Left hindlimb (tissue), 1 donor: ENCODE data around the gene ANAPC15.

Experiments used
- DNase-seq: peaks from one replicate; pipeline ENCODE4 v3.0.0-alpha.2; 2018

The ANAPC15 gene

DNA sequence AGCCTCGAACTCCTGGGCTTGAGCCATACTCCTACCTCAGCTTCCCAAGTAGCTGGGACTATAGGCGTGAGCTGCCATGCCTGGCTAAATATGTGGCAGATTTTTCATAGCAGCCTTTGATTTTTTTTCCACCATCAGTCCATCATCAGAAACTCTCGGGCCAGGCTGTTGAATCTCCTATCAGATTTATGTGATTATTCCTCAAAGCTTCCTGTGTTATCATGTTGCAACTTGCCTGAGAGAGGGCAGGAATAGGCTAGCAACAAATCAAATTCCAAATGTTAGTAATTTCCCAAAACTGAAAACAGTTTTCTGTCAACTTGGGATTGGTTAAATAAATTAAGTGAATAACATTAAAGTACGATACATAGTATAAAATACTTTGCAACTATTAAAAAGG, 28.4 kb downstream of the ANAPC15 start:
- DNase-seq: no peak

DNA sequence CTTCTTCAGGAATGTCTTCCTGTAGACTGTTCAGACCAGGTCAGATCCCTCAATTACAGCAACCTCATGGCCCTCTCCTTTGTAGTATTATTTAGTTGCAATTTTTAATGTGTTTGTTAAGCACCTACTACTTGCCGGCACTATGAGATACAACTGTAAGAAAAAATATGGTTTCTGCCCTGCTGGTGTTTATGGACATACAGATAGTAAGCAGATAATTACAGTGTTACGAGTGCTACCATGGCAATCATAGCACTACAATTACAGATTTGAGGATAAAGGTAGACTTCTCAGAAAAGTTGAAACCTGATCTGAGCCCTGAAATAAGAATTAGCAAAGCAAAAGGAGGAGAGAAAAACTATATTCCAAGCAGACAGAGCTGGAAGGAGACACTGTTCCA, 29.1 kb downstream of the ANAPC15 start:
- no peak for DNase-seq

DNA sequence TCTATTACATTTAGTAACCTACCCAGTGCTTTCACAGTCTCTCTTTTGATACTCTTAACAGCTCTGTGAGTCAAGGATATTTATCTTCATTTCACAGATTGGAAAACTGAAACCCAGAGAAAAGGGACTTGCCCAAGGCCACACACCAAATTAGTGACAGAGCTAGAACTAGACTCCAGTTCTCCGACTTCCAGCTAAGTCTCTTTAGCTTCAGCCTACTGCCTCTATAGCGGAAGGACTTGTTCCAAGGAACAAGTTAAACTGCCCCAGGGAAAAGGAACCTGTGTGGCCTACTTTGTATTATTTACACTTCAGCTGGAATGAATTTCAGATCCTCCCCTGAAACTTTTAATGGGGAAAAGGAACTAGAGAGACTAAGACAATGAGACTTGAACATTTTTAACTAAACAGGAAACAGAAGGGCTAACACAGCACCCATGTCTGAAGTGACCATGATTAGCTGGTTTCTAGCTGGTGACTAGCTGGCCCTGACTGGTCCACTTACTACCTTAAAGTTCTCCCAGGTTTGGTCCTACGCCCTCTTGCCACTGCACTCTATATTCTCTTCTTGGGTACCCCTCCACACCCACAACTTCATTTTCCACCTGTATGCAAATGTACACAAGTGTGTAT, 30.6 kb downstream of the ANAPC15 start:
- DNase-seq: no peak

DNA sequence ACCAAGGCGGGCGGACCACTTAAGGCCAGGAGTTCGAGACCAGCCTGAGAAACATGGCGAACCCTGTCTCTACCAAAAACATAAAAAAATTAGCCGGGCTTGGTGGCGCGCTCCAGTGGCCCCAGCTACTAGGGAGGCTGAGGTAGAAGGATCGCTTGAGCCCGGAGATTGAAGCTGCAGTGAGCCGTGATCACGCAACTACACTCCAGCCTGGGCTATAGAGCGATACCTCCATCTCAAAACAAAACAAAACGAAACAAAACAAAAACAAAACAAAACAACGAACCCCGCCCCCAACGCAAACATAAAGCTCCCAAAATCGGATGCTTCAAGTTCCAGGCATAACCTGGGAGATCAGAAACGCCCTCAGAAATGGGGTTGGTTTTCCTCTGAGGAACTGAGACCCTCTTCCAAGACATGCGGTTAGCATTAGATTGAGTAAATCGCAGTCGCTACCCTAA, 31.3 kb downstream of the ANAPC15 start:
- no peak for DNase-seq

DNA sequence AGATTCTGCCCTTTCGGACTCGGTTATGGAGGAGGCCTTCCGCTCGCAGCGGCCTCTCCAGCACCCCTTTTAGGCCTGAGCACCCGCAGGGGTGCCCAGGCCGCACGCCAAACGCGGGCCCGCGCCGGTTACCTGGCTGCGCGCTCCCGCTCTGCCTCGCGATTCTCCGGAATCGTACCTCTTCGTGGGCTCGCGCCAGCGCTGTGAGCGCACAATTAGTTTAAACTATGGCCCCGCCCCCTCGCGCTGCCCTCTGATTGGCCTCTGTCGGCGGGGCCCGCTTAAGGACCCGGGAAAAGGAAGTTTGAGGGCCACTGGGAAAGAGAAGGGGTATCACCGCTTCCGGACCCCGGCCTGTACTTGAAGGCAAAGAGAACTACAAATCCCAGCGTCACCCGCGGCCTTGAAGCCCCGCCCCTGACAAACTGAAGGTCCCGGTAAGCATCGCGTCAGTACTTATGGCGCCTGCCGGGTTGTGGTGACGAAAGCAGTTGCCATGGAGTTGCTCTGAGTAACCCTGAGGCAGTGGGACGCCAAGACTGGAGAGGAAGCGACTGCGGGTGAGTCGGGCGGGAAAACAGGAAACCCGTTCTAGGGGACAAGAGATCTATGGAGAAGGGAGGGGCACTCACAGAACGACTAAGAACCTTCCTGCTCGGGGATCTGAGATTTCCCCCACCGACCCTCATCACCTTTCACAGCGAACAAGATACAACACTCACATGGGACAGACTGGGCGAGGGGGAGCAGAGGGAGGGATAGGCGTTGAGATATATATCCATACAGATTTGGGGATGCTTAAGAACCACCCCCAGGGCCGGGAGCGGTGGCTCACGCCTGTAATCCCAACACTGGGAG, 31.9 kb downstream of the ANAPC15 start, which contains the start of the genes LRRC51 and NUMA1:
Gene LRRC51, plus strand, starts transcription at position 525 of the 858 bp plus-strand sequence. CDS start 8,234 bp downstream, outside the sequence.
Gene NUMA1, minus strand, starts transcription at position 217 of the 858 bp plus-strand sequence. CDS start 44,599 bp downstream, outside the sequence.
- DNase-seq: peak; percentile 100

DNA sequence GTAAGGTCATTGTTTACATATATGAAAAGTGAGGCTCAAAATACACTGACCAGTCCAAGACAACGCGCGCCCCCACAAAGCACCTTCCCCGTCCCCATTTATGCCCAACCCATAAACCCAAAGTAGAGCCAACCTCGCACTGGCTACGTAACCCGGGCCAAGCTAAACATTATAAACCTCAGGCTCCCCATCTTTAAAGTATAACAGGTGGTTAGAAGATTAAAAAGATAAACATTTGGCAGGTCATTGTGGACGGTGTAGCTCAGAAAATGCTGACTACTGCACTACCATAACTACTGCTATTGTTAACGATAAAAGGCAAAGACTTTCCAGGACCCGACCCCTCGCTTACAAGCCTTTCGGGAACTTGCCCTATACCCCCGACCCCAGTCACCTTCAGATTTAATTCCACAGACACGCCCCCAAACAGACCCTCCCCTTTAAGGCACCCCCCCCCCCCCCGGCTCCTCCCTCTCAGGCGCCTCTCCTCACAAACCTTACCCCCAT, 32.6 kb downstream of the ANAPC15 start:
- no peak for DNase-seq

DNA sequence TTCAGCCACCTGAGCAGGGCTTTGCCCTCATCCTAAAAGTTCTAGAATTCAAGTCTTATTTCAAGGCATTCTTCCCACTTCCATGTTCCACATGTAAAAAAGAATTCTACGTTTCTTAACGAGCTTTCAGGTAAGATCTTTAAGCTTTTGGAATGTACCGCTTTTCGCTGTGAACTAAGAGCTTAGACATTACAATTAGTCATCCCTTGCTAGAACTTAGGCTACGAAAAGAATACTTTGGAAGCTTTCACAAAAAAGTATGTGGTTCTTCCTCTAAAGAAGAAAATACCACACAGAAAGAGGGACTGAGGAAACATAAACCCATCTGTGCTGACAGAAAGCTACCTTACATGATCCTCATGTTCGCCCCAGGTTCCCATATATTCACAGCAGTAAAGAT, 34.0 kb downstream of the ANAPC15 start:
- DNase-seq: no peak

DNA sequence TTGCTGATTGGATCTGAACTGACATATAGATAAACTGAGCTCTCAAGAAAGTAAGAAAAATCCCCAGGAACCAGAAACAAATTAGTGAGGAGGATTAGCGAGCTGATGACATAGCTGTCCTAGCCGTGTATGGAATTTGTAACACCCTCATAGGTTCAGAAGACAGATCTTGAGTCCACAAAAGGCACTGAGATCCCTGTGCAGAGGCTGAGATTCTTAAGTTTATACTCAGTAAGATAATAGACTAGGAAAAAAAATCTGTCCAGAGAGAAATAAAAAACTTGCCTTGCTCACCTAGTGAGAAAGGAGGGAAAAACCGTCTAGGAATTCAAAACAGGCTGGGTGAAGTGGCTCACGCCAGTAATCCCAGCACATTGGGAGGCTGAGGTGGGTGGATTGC, 36.7 kb downstream of the ANAPC15 start:
- DNase-seq: no peak

DNA sequence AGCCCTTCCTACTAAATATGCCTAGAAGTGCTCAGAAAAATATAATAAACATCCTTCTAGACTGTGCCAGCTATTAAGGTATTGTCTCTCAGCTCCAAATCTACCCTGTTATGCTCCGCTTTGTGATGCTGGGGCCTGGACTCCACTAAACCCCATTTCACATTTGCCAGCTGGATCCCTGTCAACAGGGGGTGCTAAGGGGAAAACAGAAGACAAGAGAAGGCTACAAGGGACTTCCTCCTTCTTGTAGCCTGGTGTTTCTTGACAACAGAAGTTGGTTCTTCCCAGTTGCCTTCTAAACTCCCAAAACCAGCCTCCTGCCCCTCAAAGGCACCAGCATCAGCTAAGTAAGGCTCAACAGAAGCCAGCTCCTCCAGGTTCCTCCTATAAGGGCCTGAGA, 37.4 kb downstream of the ANAPC15 start:
- no peak for DNase-seq

DNA sequence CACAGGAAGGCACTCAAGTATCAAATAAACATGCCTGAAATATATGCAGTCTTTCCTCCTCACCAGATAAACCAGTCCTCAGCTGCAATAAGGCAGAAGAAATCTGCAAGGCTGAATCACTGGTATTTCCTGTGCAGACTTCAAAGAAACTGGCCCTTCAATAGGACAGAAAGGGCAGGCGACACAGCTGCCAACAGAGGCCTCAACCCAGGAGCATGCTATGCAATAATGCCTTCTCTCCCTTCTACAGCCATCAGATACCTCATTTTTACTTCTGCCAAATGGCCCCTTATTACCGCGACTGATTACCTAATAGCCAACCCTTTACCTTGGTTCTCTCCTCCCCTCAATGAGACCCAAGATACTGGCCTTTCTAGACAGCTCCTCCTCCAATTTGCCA, 40.1 kb downstream of the ANAPC15 start:
- DNase-seq: no peak

DNA sequence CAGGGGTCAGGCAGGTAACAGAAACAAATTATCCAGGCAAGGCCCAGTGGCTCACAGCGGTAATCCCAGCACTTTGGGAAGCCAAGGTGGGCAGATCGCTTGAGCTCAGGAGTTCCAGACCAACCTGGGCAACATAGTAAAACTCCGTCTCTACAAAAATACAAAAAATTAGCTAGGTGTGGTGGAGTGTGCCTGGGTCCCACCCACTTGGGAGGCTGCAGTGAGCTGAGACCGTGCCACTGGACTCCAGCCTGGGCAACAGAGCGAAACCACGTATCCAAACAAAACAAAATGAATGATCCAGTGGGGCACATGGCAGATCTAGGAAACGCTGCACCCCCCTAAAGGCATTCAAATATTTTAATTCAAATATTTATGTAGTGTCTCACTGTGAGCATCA, 42.0 kb downstream of the ANAPC15 start:
- no peak for DNase-seq

DNA sequence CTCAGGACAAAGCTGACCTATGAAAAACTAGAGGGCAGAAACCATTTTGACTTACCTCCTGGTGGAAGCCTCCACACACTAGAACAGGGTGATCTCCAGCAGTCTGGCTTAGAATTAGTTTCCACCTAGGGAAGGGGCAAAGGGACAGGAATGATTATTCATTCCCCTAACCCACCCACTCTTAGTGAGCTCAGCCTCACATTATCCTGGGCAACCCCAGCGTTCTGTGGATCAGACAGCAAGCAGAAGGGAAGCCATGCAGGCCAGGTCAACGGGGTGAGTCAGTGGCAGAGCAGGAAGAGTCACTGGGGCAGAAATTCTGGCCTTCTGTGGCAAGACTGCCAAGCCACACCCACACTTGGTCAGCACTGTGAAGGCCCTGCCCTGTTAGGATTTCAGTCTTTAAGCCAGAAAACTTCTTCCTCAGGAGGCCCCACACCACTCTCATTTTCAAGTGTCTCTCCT, 42.7 kb downstream of the ANAPC15 start:
- peak; percentile 58 for DNase-seq

DNA sequence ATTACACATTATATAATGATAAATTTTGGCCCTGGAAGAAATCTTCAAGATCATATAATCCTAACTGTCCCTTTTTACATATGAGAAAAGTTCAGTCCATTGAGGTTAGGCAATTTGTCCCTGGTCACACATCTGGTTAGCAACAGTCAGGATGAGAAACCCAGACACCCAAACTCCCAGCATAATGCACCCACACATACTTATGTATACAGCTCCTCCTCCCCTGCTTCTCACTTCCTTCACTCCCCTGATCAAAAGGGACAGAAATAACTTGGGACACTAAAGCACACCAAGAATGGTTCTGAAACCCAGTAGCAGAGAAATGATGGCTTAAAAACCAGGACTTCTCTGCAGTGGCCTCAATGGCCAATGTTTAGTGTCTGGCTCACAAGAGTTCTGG, 43.3 kb downstream of the ANAPC15 start:
- DNase-seq: no peak

DNA sequence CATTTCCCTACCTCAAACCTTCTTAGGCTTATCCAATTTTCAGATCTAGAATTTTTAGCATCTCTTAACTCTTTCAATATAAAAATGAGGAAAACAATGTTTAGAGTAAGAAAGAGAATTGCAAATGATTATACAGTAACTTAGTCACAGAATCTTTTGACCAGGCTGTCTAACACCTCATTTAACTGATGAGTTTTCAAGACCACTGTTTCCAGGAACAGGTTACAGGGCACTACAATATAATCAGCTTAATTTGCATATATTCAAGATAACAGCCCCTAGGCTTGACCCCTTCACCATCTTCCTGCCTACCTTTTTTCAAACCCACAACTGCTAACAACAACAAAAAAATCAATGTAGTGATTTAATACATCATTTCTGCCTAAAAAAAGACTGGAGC, 44.8 kb downstream of the ANAPC15 start:
- no peak for DNase-seq

DNA sequence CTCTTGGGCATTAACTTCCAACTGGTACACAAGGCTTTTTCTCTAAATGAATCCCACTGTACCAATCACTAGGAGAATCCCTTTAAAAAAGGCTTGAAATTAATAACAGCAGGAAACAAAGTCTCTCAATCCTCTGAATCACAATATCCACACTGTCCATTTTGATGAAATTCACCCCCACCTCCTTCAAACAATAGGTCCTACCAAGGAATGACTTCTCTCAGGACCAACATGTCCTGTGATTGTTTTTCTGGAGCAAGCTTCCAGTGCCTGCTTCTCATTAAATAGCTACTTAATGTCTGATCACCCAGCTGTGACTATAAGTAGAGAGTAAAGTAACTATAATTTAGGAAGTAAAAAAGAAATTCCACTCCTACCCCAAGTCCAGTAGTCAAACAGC, 45.2 kb downstream of the ANAPC15 start:
- DNase-seq: no peak

DNA sequence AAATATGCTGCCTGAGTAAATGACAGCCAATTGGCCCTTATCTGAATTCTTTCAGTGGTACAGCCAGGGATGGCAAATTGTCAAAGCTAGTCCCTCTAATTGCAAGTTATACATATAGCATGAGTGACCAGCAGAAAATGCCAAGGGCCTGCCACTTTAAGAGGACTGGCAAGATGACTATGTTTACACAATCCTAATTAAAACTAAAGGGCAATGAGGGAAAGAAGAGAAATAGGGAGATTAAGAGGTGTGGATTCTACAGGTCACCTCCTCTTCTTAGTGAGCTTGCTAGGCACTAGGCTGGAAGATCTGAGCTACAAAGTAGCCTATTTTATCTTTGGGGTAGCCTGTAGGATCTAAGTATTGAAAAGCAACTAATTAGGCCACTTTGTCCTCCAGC, 45.6 kb downstream of the ANAPC15 start:
- no peak for DNase-seq

DNA sequence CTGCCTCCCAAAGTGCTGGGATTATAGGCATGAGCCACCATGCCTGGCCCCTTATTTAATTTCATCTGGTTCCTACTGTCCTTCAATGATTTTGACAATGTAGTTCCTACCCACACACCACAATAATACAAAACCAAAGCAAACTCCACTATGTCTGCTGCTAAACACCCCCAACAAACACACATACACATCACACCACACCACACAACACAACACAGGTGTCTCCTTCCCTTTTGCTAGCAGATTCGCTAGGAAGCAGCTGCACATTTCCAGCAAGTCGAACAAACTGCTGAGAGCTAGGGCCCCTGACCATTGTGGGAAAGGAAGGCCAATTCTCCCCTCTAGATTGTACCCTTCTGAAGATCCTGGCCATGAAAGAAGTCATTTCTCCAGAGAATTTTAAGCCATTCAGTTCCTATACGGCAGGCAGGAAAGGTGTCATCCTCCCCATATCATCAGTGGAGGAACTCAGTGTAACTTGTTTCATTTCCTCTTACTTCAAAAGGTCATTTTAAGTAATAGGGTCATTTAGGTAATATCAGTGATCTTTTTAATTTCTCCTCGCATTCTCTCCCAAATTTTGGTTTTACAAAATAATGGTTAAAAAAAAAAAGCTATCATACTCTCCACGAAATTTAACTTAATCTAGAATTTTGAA, 50.6 kb downstream of the ANAPC15 start:
- DNase-seq: no peak
